DMS153 treated with DMSO at 0.1 percent for 48 hours (cell line): ENCODE measurements around the gene CLIC5.
A peak's percentile ranks its signal among the peaks of the same experiment; 100 is the strongest.
"Not testable (repeated sequence)": the region's sequence is repeated elsewhere in the genome, so short reads cannot be mapped to it uniquely, and the experiment has no call there.

Experiments
- DNase-seq: peaks from one replicate; lab custom pipeline; 2025; ENCODE audit not compliant: unreplicated experiment; lab: John Stamatoyannopoulos, UW

The CLIC5 gene

GRCh38 chr6:45929421-45930361 lies 86.0 kb downstream of the CLIC5 start:
- no peak for DNase-seq

GRCh38 chr6:45928721-45929305 lies 86.8 kb downstream of the CLIC5 start:
- DNase-seq, result no peak

DNA sequence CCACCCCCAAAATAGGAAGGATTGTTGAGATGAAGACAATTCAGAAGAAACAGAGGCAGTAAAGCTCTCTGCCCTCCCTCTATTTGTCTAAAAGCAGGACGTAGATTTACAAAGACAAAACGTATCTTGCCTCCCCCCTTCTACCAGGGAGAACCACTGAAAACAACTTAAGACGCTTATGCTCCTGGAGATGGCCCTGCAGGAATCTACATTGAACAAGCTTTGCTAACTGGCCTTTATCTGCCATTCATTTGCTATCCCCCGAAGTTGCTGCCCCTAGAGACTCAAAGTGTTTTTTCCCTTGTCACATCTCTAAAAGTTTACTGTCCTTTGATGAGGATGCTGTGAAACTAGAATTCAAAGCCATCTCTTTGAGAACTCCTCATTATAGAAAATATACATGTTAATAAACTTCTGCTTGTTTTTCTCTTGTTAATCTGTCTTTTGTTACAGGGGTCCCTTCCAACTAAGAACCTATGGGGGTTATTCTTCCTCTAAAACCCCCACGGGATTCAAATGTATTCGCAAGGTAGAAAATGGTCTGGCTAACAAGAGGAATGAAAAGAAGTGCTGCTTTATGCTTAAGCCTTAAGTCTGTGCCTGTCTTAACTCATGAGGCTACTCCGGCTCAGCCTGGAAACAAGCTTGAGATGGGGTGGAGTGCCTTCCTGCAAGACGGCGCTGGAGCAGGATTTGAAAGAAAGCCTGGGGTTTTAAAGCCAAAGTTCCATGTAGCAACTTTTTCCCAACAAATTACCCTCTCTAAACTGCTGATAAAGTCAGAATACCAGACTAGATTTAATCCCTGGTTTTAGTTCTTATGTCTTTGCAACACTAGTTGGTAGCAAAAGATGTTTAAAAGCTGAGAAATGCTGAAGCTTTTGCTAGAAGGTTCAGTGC lies 88.0 kb downstream of the CLIC5 start:
- DNase-seq, result no peak

- DNase-seq, result not testable (repeated sequence)
Measured at GRCh38 chr6:45926423-45926822, 89.2 kb downstream of the CLIC5 start.

GRCh38 chr6:45924763-45925342 lies 90.8 kb downstream of the CLIC5 start:
- DNase-seq, result no peak

- DNase-seq, result no peak
Measured at GRCh38 chr6:45923831-45924391, 91.7 kb downstream of the CLIC5 start.

GRCh38 chr6:45922728-45923351 lies 92.8 kb downstream of the CLIC5 start:
- DNase-seq, result peak; percentile 33

DNA sequence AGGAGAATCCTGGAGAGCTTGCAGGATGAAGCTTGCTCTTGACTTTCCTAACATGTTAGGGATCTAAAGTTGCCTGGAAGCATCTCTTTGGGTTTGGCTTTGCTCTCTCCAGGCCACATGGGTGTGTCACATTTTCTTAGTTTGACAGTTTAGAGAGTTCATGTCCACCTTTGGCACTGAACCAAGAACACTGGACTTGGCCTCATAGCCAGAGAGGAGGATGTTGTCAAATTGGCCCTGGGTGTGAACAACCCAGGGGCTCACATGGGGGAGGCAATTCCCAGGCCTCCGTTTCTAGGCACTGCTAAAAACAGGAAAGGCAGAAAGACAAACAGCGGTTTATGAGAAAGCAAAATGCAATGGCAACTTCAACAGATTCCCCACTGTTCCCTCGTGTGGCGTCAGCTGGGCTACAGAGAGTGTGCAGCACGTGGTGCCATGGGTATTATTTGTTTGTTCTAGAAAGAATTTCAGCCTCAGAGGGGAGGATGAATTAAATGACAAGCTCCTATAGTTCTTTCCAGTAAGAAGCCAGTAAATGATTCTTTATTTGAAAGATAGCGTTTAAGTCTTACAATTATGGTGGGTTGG lies 93.9 kb downstream of the CLIC5 start:
- DNase-seq, result no peak

DNA sequence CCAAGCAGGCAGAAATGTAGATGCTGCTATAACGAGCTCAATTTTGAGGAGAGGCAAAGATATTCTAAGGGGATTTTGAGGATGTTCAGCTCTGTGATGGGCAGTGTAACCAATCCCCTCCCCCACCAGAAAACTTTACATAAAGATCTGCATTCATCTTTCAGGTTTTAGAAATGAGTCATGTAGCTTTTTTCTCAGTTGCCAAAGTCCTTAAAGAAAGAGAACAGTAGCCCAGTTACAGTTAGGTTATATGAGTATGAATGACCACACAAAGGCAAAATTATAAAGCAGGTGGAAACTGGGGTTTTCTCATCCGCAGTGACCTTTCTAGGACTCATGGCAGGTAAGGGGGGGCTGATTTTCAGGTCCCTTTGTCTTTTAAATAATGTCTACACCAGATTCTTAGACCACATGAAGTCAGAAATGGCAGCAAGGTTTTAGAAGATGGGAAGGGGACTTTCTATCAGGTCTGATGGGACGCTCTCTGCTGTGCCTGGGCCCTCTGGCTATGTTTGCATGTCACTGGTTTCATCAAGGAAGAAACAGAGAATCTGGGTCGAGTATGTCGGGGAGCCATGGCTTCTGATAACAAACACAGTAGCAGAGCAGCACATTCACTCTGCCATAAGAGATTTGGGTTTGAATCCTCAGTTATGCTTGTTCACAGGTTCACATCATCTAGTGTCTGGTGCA lies 94.7 kb downstream of the CLIC5 start:
- DNase-seq, result no peak

GRCh38 chr6:45917439-45917838 lies 98.2 kb downstream of the CLIC5 start:
- no peak for DNase-seq

GRCh38 chr6:45916692-45917091 lies 99.0 kb downstream of the CLIC5 start:
- no peak for DNase-seq

- DNase-seq, result no peak
Measured at GRCh38 chr6:45915780-45916468, 99.7 kb downstream of the CLIC5 start.

DNA sequence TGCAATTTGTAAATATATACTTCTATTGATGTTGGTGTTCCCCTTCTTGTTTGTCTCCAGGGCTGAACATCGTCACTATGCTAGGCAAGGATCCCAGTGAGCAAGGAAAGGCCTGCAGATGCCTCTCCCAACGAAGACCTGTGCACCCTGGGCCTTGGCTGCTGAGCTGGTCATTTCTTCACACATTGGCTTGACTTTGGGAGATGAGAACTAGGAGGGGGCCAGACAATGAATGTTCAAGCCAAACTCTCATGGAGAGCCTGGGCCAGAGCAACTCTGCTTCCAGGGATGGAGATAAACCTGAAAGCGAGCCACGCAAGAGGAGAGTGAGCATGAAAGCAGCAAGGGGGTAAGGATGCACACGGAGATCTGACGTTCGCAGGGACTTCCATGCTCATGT lies 104.0 kb downstream of the CLIC5 start:
- no peak for DNase-seq

DNA sequence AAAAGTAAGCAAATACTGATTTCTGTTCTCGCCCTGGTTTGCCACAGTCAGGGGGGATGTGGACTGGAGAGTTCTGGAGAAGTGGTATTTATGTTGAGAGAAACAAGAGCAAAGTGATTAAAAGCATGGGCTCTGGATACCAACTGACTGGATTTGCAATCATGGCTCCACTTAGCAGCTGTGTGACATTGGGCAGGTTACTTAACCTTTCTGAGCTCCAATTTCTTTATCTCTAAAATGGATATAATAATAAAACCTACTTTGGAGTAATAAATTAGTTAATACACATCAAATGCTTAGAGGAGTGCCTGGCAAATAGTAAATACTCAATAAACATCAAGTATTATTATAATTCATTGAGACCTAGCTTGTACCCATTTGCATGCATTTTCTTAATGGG lies 111.7 kb downstream of the CLIC5 start:
- DNase-seq, result no peak

DNA sequence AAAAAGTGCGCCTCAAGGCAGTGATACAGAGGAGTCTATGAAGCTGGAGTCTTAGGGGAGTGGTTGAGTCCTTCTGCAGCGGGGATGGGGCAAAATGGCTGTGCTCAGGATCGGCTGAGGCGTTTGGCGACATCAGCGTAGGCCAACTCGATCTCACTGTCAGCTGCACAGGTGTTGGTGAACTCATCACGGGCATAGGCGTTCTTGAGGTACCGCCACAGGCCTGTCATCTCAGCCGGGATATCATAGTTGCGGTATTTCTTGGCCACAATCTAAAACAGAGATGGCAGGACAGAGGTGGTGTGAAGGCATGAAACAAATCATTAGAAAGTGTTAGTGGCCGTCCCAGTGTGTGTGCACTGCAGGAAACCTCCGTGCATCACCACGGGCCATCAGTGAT lies 112.7 kb downstream of the CLIC5 start:
- no peak for DNase-seq

- no peak for DNase-seq
Measured at GRCh38 chr6:45901767-45902650, 113.7 kb downstream of the CLIC5 start.

DNA sequence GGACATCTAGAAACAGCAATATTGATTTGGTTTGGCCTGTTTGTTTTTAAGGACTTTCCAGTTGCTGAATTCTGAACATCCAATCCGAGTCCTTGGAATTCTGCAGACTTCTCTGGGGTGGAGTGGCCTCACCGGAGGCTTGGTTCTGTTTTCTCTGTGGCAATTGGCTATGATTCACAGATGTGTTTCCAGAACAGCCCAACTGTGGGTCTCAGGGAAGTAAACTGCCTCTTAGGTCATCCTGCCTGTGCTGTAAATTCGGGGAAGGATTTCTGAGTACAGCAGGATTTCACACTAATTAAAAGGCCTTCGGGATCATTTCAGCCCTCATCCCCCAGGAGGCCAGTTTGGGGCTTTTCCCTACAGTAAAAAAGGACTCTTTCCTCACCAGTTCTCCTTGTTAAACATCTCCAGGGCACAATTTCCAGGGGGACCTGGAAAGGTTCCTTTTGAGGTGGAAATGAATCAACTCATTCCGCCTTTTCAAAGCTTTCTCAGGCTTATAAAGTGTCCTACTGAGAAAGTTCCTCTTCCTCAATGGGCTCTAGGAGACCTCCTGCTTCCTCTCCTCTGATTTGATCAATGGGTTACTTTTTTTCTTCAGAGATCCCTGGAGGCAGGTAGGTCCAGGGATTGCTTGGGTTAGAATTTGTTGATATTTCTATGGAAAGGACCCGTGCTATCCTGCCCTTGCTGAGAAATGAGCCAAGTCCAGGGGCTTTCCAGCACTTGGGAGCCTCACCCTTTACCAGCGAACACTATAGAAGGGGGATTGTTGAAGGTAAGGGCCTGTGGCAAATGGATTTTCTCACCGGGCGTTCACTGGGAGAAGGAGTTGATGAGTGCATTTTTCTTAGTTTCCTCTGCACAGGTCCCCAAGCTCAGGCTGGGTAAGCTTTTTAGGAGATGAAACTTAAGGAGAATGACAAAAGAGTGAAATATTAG lies 114.6 kb downstream of the CLIC5 start:
- no peak for DNase-seq
